HUES64 (cell line): ENCODE measurements around the gene DNAL4.

Source experiments
- H3K27ac ChIP-seq: 2 replicates; pipeline ENCODE4 v1.7.0; 2013; ENCODE audit warnings: low read depth, low read length, inconsistent platforms
- H3K27me3 ChIP-seq: 2 replicates; pipeline ENCODE4 v1.6.1; 2013; ENCODE audit warnings: mild to moderate bottlenecking, low read length; ENCODE audit not compliant: insufficient read depth
- H3K36me3 ChIP-seq: 2 replicates; pipeline ENCODE4 v1.6.1; 2013; ENCODE audit warnings: mild to moderate bottlenecking, low read length; ENCODE audit not compliant: insufficient read depth
- H3K4me1 ChIP-seq: 2 replicates; pipeline ENCODE4 v1.6.1; 2013; ENCODE audit warnings: mild to moderate bottlenecking, low read length, moderate library complexity; ENCODE audit not compliant: insufficient read depth
- H3K4me3 ChIP-seq: 2 replicates; pipeline ENCODE4 v1.5.1; 2013; ENCODE audit warnings: mild to moderate bottlenecking, low read length, moderate library complexity
- H3K9ac ChIP-seq: 2 replicates; pipeline ENCODE4 v1.6.1; 2013; ENCODE audit warnings: mild to moderate bottlenecking, low read depth, low read length
- H3K9me3 ChIP-seq: 2 replicates; pipeline ENCODE4 v1.6.1; 2013; ENCODE audit warnings: low read depth, low read length; ENCODE audit not compliant: insufficient read depth
- WGBS: fragments of 150-250, 120-280 bp; methylation state at CpG from one replicate; pipeline ENCODE4 v1.1.7; 2013; ENCODE audit warnings: missing lambda C conversion rate; 5-methylcytosine and 5-hydroxymethylcytosine counted together

DNAL4 gene

DNA sequence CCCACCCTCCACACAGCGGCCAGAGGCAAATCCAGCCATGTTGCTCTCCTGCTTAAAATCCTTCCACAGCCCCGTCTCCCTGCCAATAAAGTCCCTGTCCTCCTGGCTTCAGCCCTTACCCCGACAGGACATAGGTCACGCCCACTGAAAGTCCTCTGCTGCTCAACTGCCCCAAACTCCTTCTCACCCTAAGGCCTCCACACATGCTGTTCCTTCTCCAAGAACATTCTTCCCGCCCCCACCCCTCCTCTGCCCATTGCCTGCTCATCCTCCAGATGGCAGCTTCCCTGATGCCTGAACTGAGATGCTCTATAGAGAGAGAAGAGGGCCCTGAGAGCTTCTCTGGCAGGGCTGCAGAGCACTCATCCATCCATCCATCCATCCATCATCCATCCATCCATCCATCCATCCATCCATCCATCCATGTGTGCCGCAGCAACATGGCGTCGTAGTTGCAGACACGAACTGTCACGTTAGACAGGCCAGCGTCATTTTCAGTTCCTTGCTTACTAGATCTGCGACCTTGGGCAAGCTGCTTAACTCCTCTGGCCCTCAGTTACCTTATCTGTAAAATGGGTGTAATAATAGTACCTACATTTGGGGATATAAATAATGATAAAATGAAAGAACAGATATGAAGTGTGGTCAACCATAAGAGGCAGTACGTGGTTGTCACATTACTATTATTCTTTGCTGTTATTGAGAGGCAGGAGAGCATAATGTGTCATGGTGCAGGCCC lies 40.4 kb upstream of the DNAL4 start:
- Histone ChIP-seq H3K9me3 (no peaks in the 10 kb centered on the region), H3K4me3 (no peak overlapping the region), H3K36me3 (no peaks in the 10 kb centered on the region), H3K27ac (no peak overlapping the region), H3K4me1 (peaks cover 7% of the 10 kb centered on the region; the same call in 1 of the 2 replicates), H3K9ac (no peak overlapping the region), H3K27me3 (no peaks in the 10 kb centered on the region; the same call in 1 of the 2 replicates)
- 84% methylated on average over 13 of the region's 13 CpGs for WGBS

DNA sequence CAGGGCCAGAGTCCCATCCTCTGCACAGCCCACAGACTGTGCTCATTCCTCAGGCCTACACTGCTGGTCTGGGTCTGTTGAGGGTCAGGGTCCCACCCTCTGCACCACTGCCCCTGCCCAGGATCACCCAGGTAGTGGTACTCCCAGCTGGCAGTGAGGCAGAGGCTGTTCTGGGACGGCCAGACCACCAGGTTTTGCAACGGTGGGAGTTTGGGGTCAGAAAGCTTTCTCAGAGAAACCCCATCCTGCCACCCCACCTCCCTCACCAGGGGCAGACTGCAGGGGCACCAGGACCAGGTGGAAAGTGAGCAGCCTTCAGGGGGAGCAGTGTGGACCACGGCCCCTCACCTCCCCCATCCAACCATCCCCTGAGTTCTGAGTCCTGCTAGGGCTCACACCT lies 39.1 kb upstream of the DNAL4 start:
- no peaks in the 10 kb centered on the region for H3K9me3 ChIP-seq
- no peak overlapping the region for H3K9ac ChIP-seq
- H3K27me3 ChIP-seq, result no peaks in the 10 kb centered on the region; the same call in 1 of the 2 replicates
- no peak overlapping the region for H3K27ac ChIP-seq
- WGBS, result 89% methylated on average over 3 of the region's 3 CpGs
- no peaks in the 10 kb centered on the region for H3K36me3 ChIP-seq
- H3K4me3 ChIP-seq, result no peak overlapping the region
- peaks cover 10% of the 10 kb centered on the region for H3K4me1 ChIP-seq

DNA sequence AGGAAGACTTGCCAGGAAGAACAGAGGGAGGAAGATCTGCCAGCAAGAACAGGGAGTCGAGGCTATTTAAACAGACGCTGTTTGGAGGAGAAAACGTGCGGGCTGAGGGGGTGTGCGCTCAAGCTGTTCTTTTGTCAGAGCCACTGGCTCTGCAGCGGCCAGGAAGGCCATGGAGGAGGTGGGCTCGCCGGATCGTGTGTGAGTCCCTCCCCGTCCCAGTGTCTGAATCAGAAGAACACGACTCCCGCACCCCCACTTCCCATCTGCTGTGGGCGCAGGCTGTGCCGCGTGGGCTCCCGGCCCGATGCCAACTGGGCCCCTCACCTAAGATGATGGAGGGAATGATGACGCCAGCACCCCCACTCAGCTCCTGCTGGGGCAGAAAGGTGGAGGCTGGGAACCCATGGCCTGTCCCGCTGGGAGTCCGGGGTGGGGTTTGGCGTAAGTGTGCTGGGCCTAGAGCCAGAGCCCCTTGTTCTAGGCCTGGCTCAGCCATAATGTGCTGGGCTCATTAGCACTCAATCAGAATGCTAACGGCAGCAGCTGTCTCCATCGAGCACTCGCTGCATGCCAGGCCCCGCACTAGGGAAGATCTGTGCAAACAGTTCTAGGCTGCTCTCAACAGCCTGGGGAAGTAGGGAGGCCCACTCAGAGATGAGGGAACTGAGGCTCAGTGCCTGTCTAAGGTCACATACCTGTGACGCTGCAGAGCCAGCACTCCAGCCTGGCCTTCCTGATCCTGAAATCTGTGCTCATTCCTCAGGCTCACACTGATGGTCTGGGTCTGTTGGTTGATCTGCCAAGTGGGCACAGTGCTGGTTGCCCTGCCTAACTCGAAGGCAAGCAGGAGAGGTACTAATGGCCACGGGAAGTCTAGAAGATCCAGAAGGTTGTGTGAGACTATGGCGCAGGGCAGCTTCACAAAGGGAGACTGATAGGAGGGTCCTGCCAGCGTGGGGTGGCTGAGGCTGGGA lies 38.3 kb upstream of the DNAL4 start:
- Histone ChIP-seq H3K4me1 (peaks cover 10% of the 10 kb centered on the region), H3K27me3 (no peaks in the 10 kb centered on the region; the same call in 1 of the 2 replicates), H3K4me3 (no peak overlapping the region), H3K9ac (no peak overlapping the region), H3K9me3 (no peaks in the 10 kb centered on the region), H3K36me3 (no peaks in the 10 kb centered on the region), H3K27ac (no peak overlapping the region)
- WGBS, result 87% methylated on average over 30 of the region's 30 CpGs

GRCh38 chr22:38831166-38831945 lies 37.4 kb upstream of the DNAL4 start:
- Histone ChIP-seq H3K9ac (no peak overlapping the region), H3K4me1 (peaks cover 9% of the 10 kb centered on the region), H3K4me3 (no peak overlapping the region), H3K27me3 (no peaks in the 10 kb centered on the region; the same call in 1 of the 2 replicates), H3K36me3 (no peaks in the 10 kb centered on the region), H3K9me3 (no peaks in the 10 kb centered on the region), H3K27ac (no peak overlapping the region)
- 94% methylated on average over 16 of the region's 16 CpGs for WGBS

- no peaks in the 10 kb centered on the region for H3K9me3 ChIP-seq
- no peaks in the 10 kb centered on the region for H3K36me3 ChIP-seq
- H3K4me1 ChIP-seq, result peaks cover 4% of the 10 kb centered on the region; the same call in 1 of the 2 replicates
- H3K27ac ChIP-seq, result no peak overlapping the region
- WGBS, result 94% methylated on average over 7 of the region's 7 CpGs
- no peak overlapping the region for H3K9ac ChIP-seq
- H3K4me3 ChIP-seq, result no peak overlapping the region
- H3K27me3 ChIP-seq, result no peaks in the 10 kb centered on the region
Measured at GRCh38 chr22:38830845-38831108, 36.8 kb upstream of the DNAL4 start.

DNA sequence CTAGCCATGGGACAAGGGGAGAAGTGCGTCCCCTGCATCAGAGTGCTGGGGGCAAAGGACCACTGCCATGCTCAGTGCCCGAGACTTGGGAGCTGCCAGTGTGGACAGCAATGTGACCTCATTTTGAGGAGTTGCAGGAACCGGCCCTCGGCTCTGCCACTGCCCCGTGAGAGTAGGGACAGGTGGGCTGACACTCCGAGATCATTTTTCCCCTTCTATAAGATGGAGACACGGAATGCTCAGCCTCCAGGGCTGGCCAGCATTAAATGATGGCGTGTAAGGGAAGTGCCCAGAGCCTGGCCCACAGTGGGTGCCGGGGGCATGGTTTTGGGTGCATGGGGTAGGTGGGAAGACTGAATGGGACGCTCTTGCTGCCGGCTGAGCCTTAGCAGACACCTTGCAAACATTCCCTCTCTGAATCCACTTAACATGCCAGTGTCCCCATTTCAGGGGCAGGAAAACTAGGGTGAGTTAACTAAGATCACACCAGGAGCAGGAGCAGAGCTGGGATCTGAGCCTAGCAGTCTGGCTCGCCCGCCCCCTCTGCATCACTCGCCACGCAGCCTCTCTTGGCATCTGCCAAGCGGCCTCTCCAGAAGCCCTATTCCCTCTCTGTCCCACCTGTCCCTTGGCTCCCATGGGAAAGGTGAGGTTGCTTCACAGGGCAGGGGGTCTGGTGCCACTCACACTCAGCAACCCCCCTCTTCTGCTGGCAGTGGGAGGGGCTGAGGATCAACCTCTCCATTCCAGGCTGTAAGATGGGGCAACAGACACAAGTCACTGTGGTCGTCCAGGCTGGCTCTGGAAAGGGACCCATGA lies 36.3 kb upstream of the DNAL4 start:
- Histone ChIP-seq H3K9ac (no peak overlapping the region), H3K4me1 (peaks cover 4% of the 10 kb centered on the region; the same call in 1 of the 2 replicates), H3K36me3 (no peaks in the 10 kb centered on the region), H3K4me3 (no peak overlapping the region), H3K27ac (no peak overlapping the region), H3K9me3 (no peaks in the 10 kb centered on the region), H3K27me3 (no peaks in the 10 kb centered on the region)
- 90% methylated on average over 17 of the region's 17 CpGs for WGBS

DNA sequence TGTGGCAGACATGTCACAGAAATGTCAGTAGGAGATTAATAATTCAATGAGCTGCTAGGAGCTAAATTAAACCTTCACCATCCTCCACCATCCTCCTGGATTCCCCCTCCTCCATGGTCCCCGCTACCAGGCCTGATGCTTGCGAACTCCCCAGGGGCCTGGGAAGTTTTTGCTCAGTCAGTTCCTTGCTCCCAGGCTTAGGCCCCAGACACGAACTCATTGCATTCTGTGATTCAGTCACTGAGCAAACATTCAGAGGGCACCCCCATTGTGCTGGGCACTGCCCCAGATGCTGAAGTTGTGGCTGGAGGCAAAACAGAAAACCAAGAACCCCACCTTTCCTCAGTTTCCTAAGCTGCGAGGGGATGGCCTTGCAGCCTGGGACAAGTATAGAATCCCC lies 35.5 kb upstream of the DNAL4 start:
- no peaks in the 10 kb centered on the region for H3K36me3 ChIP-seq
- no peak overlapping the region for H3K4me3 ChIP-seq
- WGBS, result 86% methylated on average over 4 of the region's 4 CpGs
- H3K9me3 ChIP-seq, result no peaks in the 10 kb centered on the region
- no peak overlapping the region for H3K9ac ChIP-seq
- no peaks in the 10 kb centered on the region for H3K27me3 ChIP-seq
- no peak overlapping the region for H3K27ac ChIP-seq
- peaks cover 4% of the 10 kb centered on the region; the same call in 1 of the 2 replicates for H3K4me1 ChIP-seq

DNA sequence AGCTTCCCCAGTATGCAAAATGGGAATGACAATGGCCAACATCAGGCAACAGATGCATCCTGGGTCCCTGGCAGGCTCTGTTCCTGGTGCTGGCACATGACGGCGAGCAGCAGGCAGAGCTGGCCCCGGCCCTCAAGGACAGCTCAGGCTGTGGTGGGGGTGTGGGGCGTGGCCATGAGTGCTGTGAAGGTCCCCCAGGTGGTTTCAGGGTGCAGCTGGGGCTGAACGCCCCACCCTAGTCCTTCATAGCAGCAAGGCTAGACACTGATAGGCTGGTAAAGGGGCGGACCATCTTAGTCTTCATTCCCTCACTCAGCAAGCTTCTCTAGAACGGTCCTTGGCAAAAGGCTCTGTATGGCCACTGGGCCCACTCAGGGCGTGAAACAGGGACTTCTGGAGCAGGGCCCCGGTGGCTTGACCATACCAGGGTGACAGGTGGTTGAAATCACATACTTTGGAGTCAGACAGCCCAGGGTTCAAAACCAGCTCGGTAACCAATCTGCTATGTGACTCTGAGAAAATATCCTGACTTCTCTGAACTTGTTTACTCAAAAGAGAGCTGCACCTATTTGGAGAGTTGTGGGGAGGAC lies 34.8 kb upstream of the DNAL4 start:
- no peak overlapping the region for H3K9ac ChIP-seq
- WGBS, result 81% methylated on average over 10 of the region's 10 CpGs
- H3K36me3 ChIP-seq, result no peaks in the 10 kb centered on the region

DNA sequence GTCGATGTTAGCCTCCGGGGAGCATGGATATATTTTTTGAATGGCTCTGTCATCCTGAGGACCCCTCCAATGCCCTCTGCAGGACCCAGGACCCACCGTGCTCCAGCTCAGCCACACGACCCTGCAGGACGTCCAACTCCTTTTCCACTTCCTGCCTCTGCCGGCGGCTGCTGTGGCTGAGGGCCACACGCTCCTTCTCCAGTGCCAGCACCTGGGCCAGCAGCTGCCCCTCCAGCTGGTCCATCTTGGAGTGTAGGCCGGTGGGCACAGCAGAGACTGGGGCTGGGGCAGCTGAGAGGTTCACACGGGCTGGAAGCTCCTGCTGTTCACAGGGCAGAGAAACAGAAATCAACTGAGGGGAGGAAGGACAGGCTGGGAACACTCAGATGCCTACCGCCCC lies 34.2 kb upstream of the DNAL4 start:
- H3K9ac ChIP-seq, result no peak overlapping the region
- no peak overlapping the region for H3K27ac ChIP-seq
- WGBS, result 69% methylated on average over 11 of the region's 11 CpGs
- H3K9me3 ChIP-seq, result no peaks in the 10 kb centered on the region
- H3K4me1 ChIP-seq, result peaks cover 4% of the 10 kb centered on the region; the same call in 1 of the 2 replicates
- no peak overlapping the region for H3K4me3 ChIP-seq
- no peaks in the 10 kb centered on the region for H3K36me3 ChIP-seq
- no peaks in the 10 kb centered on the region for H3K27me3 ChIP-seq

More for the DNA sequence above, 34.8 kb upstream of the DNAL4 start:
- H3K4me1 ChIP-seq, result peaks cover 4% of the 10 kb centered on the region; the same call in 1 of the 2 replicates
- H3K9me3 ChIP-seq, result no peaks in the 10 kb centered on the region
- no peak overlapping the region for H3K4me3 ChIP-seq
- no peak overlapping the region for H3K27ac ChIP-seq
- no peaks in the 10 kb centered on the region for H3K27me3 ChIP-seq

- H3K27me3 ChIP-seq, result no peaks in the 10 kb centered on the region
- no peak overlapping the region for H3K9ac ChIP-seq
- H3K27ac ChIP-seq, result no peak overlapping the region
- no peak overlapping the region for H3K4me3 ChIP-seq
- no peaks in the 10 kb centered on the region for H3K9me3 ChIP-seq
- no peaks in the 10 kb centered on the region for H3K36me3 ChIP-seq
- H3K4me1 ChIP-seq, result peaks cover 4% of the 10 kb centered on the region; the same call in 1 of the 2 replicates
Measured at GRCh38 chr22:38827510-38827909, 33.6 kb upstream of the DNAL4 start.
